GF-D8 (cell line): ENCODE results near the gene THSD4.
"Not testable (repeated sequence)": the region's sequence is repeated elsewhere in the genome, so short reads cannot be mapped to it uniquely, and the experiment has no call there.

Experiments
- DNase-seq: peaks from one replicate; lab custom pipeline; 2025; lab: John Stamatoyannopoulos, UW

THSD4 gene

GRCh38 chr15:71349736-71350526 lies 234.7 kb downstream of the THSD4 start:
- DNase-seq: no peak

GRCh38 chr15:71350622-71351378 lies 235.5 kb downstream of the THSD4 start:
- DNase-seq: no peak

GRCh38 chr15:71352125-71352524 lies 236.9 kb downstream of the THSD4 start:
- no peak for DNase-seq

- DNase-seq: no peak
These were observed 237.5 kb downstream of the THSD4 start for GRCh38 chr15:71352765-71353164.

GRCh38 chr15:71353171-71353570 lies 237.9 kb downstream of the THSD4 start:
- DNase-seq: no peak

- DNase-seq: no peak
These were observed 240.0 kb downstream of the THSD4 start for GRCh38 chr15:71355268-71355667.

GRCh38 chr15:71357321-71357732 lies 242.1 kb downstream of the THSD4 start:
- DNase-seq: no peak

GRCh38 chr15:71357967-71358366 lies 242.7 kb downstream of the THSD4 start:
- no peak for DNase-seq

- DNase-seq: no peak
These were observed 244.0 kb downstream of the THSD4 start for GRCh38 chr15:71359246-71359645.

GRCh38 chr15:71362556-71362955 lies 247.3 kb downstream of the THSD4 start:
- no peak for DNase-seq

- no peak for DNase-seq
These were observed 248.0 kb downstream of the THSD4 start for GRCh38 chr15:71362987-71363968.

- DNase-seq: no peak
These were observed 248.9 kb downstream of the THSD4 start for GRCh38 chr15:71364117-71364584.

- no peak for DNase-seq
These were observed 251.3 kb downstream of the THSD4 start for GRCh38 chr15:71366522-71366921.

GRCh38 chr15:71366926-71367325 lies 251.7 kb downstream of the THSD4 start:
- no peak for DNase-seq

GRCh38 chr15:71367737-71368136 lies 252.5 kb downstream of the THSD4 start:
- DNase-seq: not testable (repeated sequence)

- DNase-seq: not testable (repeated sequence)
These were observed 257.5 kb downstream of the THSD4 start for GRCh38 chr15:71372769-71373168.

GRCh38 chr15:71373917-71374316 lies 258.6 kb downstream of the THSD4 start:
- DNase-seq: no peak

GRCh38 chr15:71374607-71375352 lies 259.5 kb downstream of the THSD4 start:
- no peak for DNase-seq

GRCh38 chr15:71375934-71376333 lies 260.7 kb downstream of the THSD4 start:
- DNase-seq: no peak

GRCh38 chr15:71379893-71380292 lies 264.6 kb downstream of the THSD4 start:
- DNase-seq: no peak

- DNase-seq: no peak
These were observed 265.1 kb downstream of the THSD4 start for GRCh38 chr15:71380345-71380744.
